ENCODE measurements around the gene COL8A2. TPM values are rescaled to one million over a fixed set of nuclear protein-coding genes. Genes with fewer than 3 reads are reported as not detected.

Gene COL8A2
- total RNA-seq, 1 donor from 2014 or later: 1.6 TPM

DNA sequence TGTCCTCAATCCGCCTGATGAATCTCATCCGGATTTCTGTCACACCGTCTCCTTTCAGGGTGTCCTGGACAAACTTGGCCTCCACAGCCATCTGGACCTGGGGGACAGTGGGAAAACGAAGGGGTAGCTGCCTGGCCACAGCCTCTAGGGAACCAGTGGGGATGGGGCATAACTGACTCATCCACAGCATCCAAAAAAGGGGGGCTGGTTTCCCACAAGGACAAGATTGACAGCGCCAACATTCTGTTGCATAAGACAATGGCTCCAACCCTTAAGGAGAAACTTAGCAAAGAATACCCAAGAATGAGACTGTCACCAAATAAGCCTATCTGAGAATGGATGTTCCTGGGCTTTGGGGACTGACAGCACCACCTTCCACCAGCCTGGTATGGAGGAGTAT is 12.2 kb upstream of the COL8A2 start:
- DNase-seq (ENCODE audit: low read depth in 2 of 2): no peak

DNA sequence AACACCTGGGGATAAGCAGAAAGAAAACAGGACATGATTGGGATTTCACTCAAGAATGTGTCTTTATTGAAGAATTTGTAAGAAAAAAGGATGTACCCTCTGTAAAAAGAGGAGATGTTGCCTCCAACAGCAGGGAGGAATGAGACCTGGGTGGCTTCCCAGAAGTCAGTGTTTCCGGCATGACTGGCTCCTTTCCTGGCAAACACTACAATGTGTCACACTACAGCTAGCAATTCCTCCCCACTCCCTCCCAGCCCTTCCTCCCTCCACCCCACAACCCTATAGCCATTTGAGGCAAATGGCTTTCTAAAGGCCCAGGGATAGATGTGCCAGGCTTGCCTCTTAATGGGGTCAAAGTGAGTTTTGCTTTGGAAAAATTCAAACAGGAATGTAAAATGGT is 11.5 kb upstream of the COL8A2 start:
- DNase-seq (ENCODE audit: low read depth in 2 of 2): peak; percentile 78 to 90

DNA sequence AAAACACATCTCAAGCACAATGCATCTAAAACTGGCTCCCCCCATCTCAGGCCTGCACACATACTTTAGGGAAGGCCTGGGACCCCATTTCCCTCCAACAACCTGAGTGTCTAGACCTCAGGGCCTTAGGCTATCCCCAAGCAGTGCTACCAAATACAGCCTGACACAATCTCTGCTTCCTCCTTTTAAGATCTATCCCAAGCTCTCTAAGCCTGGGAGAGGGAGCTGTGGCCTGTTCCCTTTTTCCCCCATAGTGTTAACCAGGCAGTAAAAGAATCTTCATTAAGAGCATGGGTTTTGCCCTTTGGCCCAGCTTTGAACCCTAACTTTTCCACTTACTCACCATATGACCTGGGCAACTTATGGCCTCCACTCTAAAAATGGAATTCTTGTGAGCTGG is 10.8 kb upstream of the COL8A2 start:
- DNase-seq (ENCODE audit: low read depth in 2 of 2): no peak

DNA sequence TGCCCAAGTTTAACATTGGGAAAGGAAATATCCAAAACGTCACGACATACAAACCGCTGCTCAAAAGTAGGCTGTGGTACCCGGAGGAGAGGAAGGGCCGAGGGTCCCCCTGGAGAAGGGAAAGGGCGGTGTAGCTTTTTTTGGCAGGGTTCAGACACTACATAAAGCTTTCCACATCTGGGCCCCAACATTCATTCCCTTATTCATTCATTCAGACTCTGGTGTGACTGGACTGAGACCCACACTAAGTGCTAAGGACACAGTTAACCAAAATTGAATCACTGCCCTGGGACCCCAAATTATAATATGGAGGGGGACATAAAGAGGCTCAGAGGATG is 10.3 kb upstream of the COL8A2 start:
- no peak for DNase-seq (ENCODE audit: low read depth in 2 of 2)

DNA sequence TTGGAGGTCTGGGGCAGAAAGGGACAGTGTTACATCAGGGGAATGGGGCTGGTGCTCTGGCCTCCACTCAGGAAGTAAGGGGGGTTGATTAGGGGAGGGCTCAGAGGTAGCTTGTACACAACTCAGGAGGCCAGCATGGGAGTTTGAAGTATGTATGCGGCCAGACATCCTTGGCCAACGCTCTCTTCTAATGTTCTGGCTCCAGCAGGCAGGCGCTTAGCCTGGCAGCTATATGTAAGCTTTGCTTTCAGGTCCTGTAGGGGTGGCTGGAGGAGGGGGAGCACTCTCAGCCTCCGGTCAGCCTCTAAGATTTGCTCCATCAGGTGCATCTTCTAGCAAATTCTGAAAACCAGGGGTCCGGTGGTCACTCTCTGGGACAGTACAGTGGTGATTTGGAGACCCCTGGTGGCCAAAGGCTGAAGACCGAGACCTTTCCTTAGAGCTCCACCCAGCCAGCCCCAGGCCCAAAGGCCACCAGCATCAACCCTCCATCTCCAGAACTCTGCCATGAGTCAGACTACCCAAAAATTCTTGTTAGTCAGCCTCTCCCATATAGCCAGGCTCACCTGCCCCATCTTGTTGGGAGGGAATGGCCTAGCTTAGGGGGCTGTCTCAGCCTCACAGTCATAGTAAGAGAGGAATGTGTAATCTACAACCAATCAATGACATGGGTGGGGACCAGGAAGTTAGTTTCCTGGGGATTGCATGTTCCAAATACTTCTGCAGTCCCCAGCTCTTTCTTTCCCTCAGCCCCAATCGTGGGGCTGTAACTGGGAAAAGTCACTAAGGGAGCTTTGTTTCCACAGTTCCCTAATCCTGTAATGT is 9.7 kb upstream of the COL8A2 start:
- peak; percentile 52 to 63 for DNase-seq (ENCODE audit: low read depth in 2 of 2)

DNA sequence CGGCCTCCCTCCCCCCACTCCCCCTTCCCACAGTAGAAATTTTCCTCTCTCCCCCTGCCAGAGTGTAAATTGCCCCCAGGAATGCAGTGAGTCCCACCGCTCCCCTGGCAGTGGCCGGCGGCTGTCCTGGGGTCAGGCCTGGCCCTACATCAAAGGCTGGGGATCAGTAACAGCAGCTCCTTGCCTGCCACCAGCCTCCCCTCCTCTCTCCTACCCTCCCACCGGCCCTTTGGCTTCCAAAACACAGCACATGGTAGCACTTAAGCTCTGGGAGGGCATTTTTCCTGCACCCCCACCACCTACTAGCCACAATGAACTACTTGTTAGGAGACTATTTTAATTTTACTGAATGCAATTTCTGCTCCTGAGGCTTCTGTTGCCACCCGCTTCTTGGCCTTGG is 9.0 kb upstream of the COL8A2 start:
- DNase-seq (ENCODE audit: low read depth in 2 of 2): no peak

DNA sequence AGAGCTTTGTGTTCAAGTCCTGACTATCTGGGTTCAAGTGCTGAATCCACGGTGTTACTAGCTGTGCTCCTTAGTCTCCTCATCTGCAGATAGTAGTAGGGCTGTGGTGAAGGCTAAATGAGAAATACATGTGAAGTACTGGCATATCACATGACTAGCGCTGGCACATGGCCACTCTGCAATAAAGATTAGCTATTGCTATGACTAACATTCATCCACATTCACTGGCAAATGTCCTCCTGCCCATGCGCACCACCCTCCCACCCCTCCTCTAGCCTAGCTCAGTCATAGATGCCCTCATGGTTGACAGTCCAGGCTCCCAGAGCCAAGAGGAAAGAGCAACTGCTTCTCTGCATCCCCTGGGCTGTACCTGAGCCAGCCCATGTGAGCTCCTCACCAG is 8.5 kb upstream of the COL8A2 start:
- DNase-seq (ENCODE audit: low read depth in 2 of 2): peak; percentile 68 to 75

DNA sequence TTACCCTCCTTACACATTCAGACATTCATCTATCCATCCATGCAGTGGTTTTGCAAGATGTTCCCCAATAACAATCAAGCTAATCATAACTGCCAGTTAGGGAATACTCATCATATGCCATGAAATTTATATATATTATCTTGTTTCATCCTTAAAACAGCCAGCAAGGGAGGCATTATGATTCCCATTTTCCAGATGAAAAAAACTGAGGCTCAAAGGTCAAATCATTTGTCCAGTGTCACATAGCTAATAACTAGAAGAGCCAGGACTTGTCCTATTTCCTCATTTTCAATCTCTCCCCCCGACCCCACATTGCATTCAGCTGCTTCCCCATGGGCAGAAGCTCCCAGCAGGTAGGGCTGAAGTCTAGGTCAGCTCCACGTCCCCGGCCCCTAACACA is 7.0 kb upstream of the COL8A2 start:
- DNase-seq (ENCODE audit: low read depth in 2 of 2): no peak

DNA sequence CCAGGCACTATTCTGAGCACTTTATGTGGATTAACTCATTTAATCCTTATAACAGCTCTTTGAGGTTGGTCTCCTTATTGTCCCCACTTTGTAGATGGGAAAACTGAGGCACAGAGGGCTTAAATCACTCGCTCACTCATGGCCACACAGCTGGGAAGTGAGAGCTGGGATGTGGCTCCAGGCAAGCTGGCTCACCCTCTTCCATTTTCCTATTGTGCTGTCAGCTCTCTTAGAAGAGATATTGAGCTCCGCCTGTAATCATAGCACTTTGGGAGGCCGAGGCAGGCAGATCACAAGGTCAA is 3.8 kb upstream of the COL8A2 start:
- DNase-seq (ENCODE audit: low read depth in 2 of 2): no peak

DNA sequence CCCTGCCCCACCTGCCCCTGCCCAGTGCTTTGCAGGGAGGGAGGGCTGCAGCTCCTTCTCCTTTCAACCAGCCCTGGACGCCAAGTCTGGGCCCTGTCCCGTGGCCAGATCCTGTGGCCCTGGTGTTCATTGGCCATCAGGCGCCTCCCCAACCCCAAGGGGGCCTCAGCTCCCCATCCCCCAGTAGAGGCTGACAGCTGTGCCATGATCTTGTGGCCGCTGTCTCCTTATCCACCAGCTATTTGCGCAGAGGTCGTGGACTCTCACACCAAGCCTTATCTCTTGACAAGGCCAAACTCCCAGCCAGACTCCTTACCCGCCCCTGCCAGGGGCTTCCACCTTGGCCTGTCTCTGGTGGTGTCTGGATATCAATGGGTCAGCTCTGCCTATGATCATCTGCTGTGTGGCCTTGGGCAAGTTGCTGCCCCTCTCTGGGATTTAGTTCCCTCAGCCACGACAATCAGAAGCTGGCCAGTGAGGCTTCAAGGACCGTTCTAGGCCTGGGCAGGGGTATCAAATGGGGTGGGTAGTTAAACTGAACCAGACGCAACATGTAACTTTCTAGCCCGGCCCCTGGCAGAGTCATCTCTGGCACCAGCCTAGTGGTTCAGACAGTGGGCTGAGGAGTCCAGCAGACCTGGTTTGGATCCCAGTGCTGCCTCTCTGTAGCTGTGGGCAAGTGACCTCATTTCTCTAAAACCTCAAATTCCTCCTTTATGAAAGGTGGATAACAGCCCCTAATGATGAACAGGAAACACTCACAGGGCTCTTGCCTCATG is 3.3 kb upstream of the COL8A2 start:
- DNase-seq (ENCODE audit: low read depth in 2 of 2): no peak

DNA sequence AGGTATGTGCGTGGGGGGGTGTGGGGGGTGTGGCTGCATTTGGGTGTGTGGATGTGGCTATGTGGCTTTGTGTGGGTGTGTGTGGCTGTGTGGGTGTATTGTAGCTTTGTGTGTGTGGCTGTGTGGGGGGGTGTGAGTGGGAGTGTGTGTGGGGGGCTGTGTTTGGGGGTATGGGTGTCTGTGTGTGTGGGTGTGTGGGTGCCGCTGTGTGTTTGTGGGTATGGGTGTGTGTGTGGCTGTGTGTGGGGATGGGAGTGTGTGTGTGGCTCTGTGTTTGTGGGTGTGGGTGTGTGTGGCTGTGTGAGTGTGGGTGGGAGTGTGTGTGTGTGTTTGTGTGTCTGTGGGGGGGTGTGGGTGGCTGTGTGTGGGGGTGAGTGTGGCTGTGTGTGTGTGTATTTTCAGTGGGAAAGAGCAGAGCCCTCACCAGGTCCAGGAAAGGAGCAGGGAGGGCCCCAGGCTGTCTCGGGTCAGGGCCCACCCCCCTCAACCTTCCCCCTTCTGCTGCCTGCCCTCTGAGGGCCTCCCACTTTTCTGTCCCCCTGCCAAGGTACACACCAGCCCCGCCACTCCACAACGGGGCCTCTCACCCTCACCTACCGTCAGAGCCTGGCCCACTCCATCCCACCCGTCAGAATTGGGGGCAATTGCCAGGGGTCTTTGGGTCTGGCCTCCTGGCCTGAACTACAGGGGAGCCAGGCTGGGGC is 1.9 kb upstream of the COL8A2 start:
- no peak for DNase-seq (ENCODE audit: low read depth in 2 of 2)

DNA sequence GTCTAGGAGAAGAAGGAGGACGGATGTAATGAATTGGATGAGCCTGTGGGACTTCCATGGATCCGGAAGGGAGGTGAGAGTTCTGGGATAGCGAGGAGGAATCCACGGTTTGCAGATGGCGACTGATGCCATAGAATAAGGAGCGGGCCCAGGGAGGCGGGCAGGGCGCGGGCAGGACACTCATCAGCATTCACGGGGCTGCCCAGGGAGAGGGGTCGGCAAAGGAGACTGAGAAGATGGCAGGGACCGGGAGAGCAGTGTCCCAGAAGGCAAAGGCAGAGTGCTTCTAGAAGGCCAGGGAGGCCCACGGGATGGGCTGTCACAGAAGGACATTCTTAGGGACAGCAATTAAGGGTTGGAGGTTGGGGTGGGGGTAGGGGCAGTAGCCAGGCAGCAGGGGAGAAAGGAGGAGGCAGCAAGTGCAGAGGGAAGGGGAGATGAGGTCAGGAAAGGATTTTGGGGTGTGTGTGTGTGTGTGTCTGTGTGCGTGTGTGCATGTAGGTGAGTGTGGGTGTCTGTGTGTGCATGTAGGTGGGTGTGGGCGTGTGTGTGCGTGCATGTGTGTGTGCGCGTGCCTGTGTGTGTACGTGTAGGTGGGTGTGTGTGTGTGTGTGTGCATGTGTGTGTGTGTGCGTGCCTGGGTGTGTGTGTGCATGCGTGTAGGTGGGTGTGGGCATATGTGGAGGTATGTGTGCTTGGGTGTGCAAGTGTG is 1.1 kb upstream of the COL8A2 start:
- DNase-seq (ENCODE audit: low read depth in 2 of 2): no peak

DNA sequence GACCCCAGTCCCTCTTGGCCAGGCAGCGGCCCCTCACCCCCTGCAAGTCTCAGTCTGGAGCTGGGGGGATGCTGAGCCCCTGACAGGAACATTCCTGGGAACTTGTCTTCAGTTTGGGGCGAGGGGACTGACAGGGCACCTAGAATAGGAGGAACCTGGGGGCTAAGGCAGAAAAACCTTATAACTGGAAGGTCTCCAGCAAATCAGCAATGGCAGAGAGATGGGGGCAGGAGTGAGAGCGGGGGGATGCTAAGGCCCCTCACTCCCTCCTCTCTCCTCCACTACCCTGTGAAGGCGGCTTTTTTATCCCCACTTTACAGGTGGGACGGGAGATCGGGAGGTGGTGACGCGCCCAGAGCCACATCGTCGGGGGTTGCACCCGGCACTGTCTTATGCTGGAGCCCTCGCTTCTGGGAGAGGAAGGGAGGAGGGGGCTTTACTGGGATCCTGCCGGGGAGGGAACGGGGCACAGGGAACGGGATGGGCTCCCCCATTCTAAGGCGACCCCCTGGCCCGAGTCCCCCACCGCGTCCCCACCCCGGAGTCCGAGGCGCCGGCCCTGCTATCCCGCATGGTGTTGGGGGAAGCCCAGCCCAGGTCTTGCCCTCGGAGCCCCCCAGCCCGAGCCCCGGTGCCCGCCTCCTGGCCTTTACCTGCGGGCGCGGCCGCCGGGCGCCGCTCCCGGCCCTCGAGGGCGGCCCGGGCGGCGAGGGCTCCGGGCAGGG is 456 bp downstream of the COL8A2 start:
- no peak for DNase-seq (ENCODE audit: low read depth in 2 of 2)

DNA sequence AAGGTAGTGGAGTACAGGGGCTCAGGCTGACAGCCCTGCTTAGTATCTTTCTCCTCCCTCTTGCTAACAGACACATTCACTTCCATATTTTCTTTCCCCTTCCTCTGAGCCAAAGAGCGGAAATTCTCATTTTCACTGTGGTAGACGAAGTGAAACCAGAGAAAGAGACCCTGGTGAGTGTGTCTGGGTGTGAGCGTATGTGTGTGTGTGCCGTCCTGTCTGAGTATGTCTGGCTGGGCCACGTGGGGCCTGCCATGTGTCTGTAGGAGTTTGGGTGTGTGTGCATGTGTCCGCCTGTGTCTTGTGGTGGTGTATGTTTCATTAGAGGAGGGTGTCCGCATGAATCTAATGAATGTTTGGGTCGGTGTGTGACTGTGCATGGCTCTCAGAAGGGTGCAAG is 1.7 kb downstream of the COL8A2 start:
- DNase-seq (ENCODE audit: low read depth in 2 of 2): peak in 1 of 2 donors; percentile 25

DNA sequence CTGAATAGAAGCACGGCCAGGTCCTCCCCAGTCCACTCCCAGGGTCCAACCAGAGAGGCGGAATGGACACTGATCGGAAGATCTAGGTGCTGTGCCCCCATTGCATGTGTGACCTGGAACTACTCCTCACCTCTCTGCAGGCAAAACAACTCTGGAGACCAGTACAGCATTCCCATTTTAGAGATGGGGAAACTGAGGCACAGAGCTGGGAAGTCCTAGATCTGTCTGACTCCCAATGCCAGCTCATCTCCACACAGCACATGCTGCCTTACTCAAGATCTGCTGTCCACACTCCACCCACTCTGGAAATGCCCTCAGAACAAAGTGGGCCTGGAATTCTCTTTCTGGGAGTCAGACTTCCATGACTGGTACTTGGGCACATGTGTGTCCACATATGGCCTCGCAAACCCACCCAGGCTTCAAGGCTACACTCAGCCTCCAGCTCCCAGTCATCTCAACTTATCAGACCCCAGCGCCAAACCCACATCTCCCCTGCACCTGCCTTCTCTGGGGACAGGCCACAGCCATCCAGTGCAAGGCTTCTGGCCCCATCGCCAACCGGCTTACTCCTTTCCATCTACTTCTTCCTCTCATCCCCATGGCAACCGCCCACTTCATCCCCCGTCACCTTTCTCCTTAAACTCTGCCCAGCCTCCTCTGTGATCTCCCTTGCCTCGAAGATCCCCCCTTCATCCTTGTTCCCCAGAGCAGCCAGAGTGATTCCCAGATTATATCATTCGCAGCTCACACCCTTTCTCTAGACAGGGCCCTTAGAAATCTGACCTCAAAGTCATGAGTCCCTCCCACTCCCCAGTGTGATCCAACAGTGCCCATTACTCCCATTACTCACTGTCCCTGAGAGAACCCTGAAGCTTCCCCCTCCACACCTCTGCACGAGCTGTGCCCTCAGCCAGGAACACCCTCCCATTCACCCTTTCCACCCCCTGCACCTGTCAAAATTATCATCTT is 2.7 kb downstream of the COL8A2 start:
- no peak for DNase-seq (ENCODE audit: low read depth in 2 of 2)

DNA sequence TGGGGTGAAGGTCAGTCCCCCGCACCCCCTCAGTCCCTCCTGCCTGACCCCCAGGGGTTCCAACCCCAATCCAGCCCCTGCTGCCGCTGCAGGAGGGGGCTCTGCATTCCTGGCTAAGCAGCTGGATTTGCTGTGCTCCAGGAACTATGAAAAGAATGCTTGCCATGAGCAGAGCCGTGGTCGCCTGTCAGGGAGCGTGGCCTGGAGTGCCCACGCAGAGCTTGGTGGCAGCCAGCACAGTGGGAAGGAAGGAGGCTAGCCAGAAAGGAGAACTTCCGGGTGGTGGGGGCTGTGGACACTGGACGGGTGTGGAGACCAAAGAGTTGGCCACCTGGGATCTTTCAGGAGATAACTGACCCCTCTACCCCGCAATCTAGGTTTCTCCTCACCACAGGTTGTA is 5.6 kb downstream of the COL8A2 start:
- DNase-seq (ENCODE audit: low read depth in 2 of 2): no peak

DNA sequence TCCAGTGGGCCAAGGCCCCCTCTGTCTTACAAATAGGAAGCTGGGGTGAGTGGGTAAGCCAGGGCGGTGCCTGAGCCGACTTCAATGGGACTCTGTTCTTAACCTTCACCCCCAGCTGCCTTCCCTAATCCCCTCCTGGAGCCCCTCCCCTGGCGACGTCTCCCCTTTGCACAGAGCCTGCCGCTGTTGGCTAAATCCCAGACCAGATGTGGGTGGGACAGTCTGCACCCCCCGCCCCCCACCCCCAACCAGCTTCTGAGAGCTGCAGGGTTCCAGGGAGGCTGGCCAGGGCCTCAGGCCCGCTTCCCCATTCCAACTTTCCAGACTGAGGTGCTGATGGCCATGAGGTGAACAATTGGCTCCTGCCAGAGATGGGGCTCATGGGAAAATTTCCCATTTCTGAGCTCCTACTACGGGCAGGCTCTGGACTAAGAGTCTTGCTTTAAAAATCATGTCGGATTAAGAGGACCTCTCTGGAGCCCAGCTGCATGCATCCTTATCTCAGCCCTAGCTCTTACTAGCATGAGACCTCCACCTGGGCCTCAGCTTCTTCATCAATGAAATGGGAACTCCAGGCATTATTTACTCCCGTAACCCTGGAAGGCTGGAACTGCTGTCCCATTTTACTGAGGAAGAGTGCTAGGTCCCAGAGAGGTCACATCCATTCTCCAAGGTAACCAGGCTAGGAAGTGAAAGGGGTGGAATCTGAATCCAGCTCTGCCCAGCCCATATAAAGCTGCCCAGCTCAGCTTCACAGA is 6.4 kb downstream of the COL8A2 start:
- DNase-seq (ENCODE audit: low read depth in 2 of 2): no peak

DNA sequence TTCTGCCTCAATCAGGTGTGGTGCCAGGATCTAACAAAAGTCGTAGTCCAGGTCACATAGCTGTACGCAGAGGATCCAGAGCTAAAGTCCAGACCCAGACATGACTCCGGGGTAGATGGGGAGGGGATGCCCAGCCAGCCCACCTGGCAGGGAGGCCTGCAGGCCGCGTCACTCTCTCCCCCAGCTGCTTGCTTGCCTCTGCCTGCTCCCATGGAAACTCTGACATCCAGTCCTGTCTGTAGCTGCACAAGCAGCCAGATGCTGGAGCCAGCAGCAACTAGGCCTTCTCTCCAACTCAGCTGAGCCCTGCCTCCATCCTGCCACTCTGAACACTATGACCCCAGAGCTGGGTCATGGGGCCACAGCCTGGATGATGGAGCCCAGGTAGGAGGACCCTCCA is 8.1 kb downstream of the COL8A2 start:
- no peak for DNase-seq (ENCODE audit: low read depth in 2 of 2)

DNA sequence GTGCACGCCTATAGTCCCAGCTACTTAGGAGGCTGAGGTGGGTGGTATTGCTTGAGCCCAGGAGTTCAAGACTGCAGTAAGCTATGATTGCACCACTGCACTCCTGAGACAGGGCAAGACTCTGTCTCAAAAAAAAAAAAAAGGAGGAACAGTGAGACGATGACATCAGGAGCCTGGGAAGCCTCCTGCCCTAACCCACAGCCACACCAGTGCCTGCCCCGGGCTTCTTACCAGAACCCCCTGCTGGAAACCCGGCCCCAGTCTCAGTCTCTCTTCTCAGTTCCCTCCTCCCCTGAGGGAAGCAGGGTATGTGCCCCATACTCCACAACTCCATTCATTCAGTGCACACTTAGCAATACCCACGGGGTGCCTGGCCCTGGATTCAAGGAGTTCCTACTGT is 9.1 kb downstream of the COL8A2 start:
- DNase-seq (ENCODE audit: low read depth in 2 of 2): no peak
